ENCODE measurements around the gene ETNK2. TPM values are rescaled to one million over a fixed set of nuclear protein-coding genes. Genes with fewer than 3 reads are reported as not detected.

Gene ETNK2
- polyA plus RNA-seq, 1 donor = 34.3 TPM

- Histone ChIP-seq H3K27ac (ENCODE audit: low read length) (no peak overlapping the region), H3K9me3 (ENCODE audit: control insufficient read depth, low read depth, low read length) (no peaks in the 10 kb centered on the region), H3K36me3 (ENCODE audit: control insufficient read depth, insufficient read depth, low read length) (no peaks in the 10 kb centered on the region), H3K27me3 (ENCODE audit: control insufficient read depth, insufficient read depth, low read length) (no peaks in the 10 kb centered on the region), H3K4me3 (ENCODE audit: low read length) (no peak overlapping the region), H3K4me1 (ENCODE audit: control insufficient read depth, insufficient read depth, low read length) (peaks cover 54% of the 10 kb centered on the region)
- DNase-seq = no peak
- no CpG with 5 or more reads among the region's 3 CpGs for WGBS (ENCODE audit: insufficient coverage, low lambda C conversion rate)
Measured at GRCh38 chr1:204192589-204193352, 40.9 kb upstream of the ETNK2 start.

GRCh38 chr1:204192046-204192445 lies 40.2 kb upstream of the ETNK2 start:
- H3K27me3 ChIP-seq (ENCODE audit: control insufficient read depth, insufficient read depth, low read length) = no peaks in the 10 kb centered on the region
- DNase-seq = no peak
- H3K9me3 ChIP-seq (ENCODE audit: control insufficient read depth, low read depth, low read length) = no peaks in the 10 kb centered on the region
- H3K4me3 ChIP-seq (ENCODE audit: low read length) = no peak overlapping the region
- no peaks in the 10 kb centered on the region for H3K36me3 ChIP-seq (ENCODE audit: control insufficient read depth, insufficient read depth, low read length)
- H3K4me1 ChIP-seq (ENCODE audit: control insufficient read depth, insufficient read depth, low read length) = peaks cover 54% of the 10 kb centered on the region
- WGBS (ENCODE audit: insufficient coverage, low lambda C conversion rate) = no CpG with 5 or more reads among the region's 2 CpGs
- H3K27ac ChIP-seq (ENCODE audit: low read length) = no peak overlapping the region

GRCh38 chr1:204191456-204191855 lies 39.6 kb upstream of the ETNK2 start:
- Histone ChIP-seq H3K27ac (ENCODE audit: low read length) (peak overlapping the region; percentile 83), H3K9me3 (ENCODE audit: control insufficient read depth, low read depth, low read length) (no peaks in the 10 kb centered on the region), H3K4me3 (ENCODE audit: low read length) (no peak overlapping the region), H3K4me1 (ENCODE audit: control insufficient read depth, insufficient read depth, low read length) (peaks cover 58% of the 10 kb centered on the region), H3K36me3 (ENCODE audit: control insufficient read depth, insufficient read depth, low read length) (no peaks in the 10 kb centered on the region), H3K27me3 (ENCODE audit: control insufficient read depth, insufficient read depth, low read length) (no peaks in the 10 kb centered on the region)
- no CpG with 5 or more reads among the region's 7 CpGs for WGBS (ENCODE audit: insufficient coverage, low lambda C conversion rate)
- DNase-seq = no peak

GRCh38 chr1:204190212-204191211 lies 38.7 kb upstream of the ETNK2 start:
- H3K4me1 ChIP-seq (ENCODE audit: control insufficient read depth, insufficient read depth, low read length) = peaks cover 61% of the 10 kb centered on the region
- peak; percentile 81 to 94 for DNase-seq
- no peaks in the 10 kb centered on the region for H3K9me3 ChIP-seq (ENCODE audit: control insufficient read depth, low read depth, low read length)
- H3K27ac ChIP-seq (ENCODE audit: low read length) = peak overlapping the region; percentile 83
- WGBS (ENCODE audit: insufficient coverage, low lambda C conversion rate) = no CpG with 5 or more reads among the region's 44 CpGs
- no peaks in the 10 kb centered on the region for H3K27me3 ChIP-seq (ENCODE audit: control insufficient read depth, insufficient read depth, low read length)
- H3K4me3 ChIP-seq (ENCODE audit: low read length) = peak overlapping the region; percentile 13
- no peaks in the 10 kb centered on the region for H3K36me3 ChIP-seq (ENCODE audit: control insufficient read depth, insufficient read depth, low read length)

GRCh38 chr1:204188959-204189639 lies 37.3 kb upstream of the ETNK2 start:
- DNase-seq = no peak
- no CpG with 5 or more reads among the region's 11 CpGs for WGBS (ENCODE audit: insufficient coverage, low lambda C conversion rate)
- no peak overlapping the region for H3K27ac ChIP-seq (ENCODE audit: low read length)
- H3K4me1 ChIP-seq (ENCODE audit: control insufficient read depth, insufficient read depth, low read length) = peaks cover 53% of the 10 kb centered on the region
- H3K27me3 ChIP-seq (ENCODE audit: control insufficient read depth, insufficient read depth, low read length) = no peaks in the 10 kb centered on the region
- no peaks in the 10 kb centered on the region for H3K9me3 ChIP-seq (ENCODE audit: control insufficient read depth, low read depth, low read length)
- no peak overlapping the region for H3K4me3 ChIP-seq (ENCODE audit: low read length)
- no peaks in the 10 kb centered on the region for H3K36me3 ChIP-seq (ENCODE audit: control insufficient read depth, insufficient read depth, low read length)

GRCh38 chr1:204186597-204186996 lies 34.8 kb upstream of the ETNK2 start:
- Histone ChIP-seq H3K27ac (ENCODE audit: low read length) (peak overlapping the region; percentile 13), H3K9me3 (ENCODE audit: control insufficient read depth, low read depth, low read length) (no peaks in the 10 kb centered on the region), H3K27me3 (ENCODE audit: control insufficient read depth, insufficient read depth, low read length) (no peaks in the 10 kb centered on the region), H3K4me3 (ENCODE audit: low read length) (no peak overlapping the region), H3K4me1 (ENCODE audit: control insufficient read depth, insufficient read depth, low read length) (peaks cover 29% of the 10 kb centered on the region), H3K36me3 (ENCODE audit: control insufficient read depth, insufficient read depth, low read length) (no peaks in the 10 kb centered on the region)
- DNase-seq = peak; percentile 54 to 88
- 100% methylated on average over 1 of the region's 10 CpGs for WGBS (ENCODE audit: insufficient coverage, low lambda C conversion rate)

GRCh38 chr1:204181116-204181515 lies 29.3 kb upstream of the ETNK2 start:
- H3K4me3 ChIP-seq (ENCODE audit: low read length) = no peak overlapping the region
- WGBS (ENCODE audit: insufficient coverage, low lambda C conversion rate) = no CpG with 5 or more reads among the region's 1 CpG
- H3K36me3 ChIP-seq (ENCODE audit: control insufficient read depth, insufficient read depth, low read length) = no peaks in the 10 kb centered on the region
- H3K27me3 ChIP-seq (ENCODE audit: control insufficient read depth, insufficient read depth, low read length) = no peaks in the 10 kb centered on the region
- no peak for DNase-seq
- no peaks in the 10 kb centered on the region for H3K9me3 ChIP-seq (ENCODE audit: control insufficient read depth, low read depth, low read length)
- H3K27ac ChIP-seq (ENCODE audit: low read length) = no peak overlapping the region
- peaks cover 10% of the 10 kb centered on the region for H3K4me1 ChIP-seq (ENCODE audit: control insufficient read depth, insufficient read depth, low read length)

GRCh38 chr1:204180133-204180532 lies 28.3 kb upstream of the ETNK2 start:
- H3K4me3 ChIP-seq (ENCODE audit: low read length) = no peak overlapping the region
- H3K9me3 ChIP-seq (ENCODE audit: control insufficient read depth, low read depth, low read length) = no peaks in the 10 kb centered on the region
- DNase-seq = no peak
- WGBS (ENCODE audit: insufficient coverage, low lambda C conversion rate) = no CpG with 5 or more reads among the region's 6 CpGs
- no peaks in the 10 kb centered on the region for H3K27me3 ChIP-seq (ENCODE audit: control insufficient read depth, insufficient read depth, low read length)
- no peaks in the 10 kb centered on the region for H3K36me3 ChIP-seq (ENCODE audit: control insufficient read depth, insufficient read depth, low read length)
- H3K4me1 ChIP-seq (ENCODE audit: control insufficient read depth, insufficient read depth, low read length) = peaks cover 8% of the 10 kb centered on the region
- H3K27ac ChIP-seq (ENCODE audit: low read length) = no peak overlapping the region

GRCh38 chr1:204178487-204179281 lies 26.8 kb upstream of the ETNK2 start:
- Histone ChIP-seq H3K4me3 (ENCODE audit: low read length) (no peak overlapping the region), H3K27ac (ENCODE audit: low read length) (no peak overlapping the region), H3K9me3 (ENCODE audit: control insufficient read depth, low read depth, low read length) (no peaks in the 10 kb centered on the region), H3K27me3 (ENCODE audit: control insufficient read depth, insufficient read depth, low read length) (no peaks in the 10 kb centered on the region), H3K4me1 (ENCODE audit: control insufficient read depth, insufficient read depth, low read length) (peaks cover 8% of the 10 kb centered on the region), H3K36me3 (ENCODE audit: control insufficient read depth, insufficient read depth, low read length) (no peaks in the 10 kb centered on the region)
- DNase-seq = no peak
- WGBS (ENCODE audit: insufficient coverage, low lambda C conversion rate) = 83% methylated on average over 1 of the region's 7 CpGs

Data from large intestine (tissue), 3 donors.